Ureter (tissue), 1 donor: ENCODE results near the gene CKM. TPM values are rescaled to one million over a fixed set of nuclear protein-coding genes. Genes with fewer than 3 reads are reported as not detected.

Source experiments
- total RNA-seq: library from RNA; stranded (reverse); gene quantifications from one replicate; pipeline ENCODE4 v1.2.4, GENCODE V29; 2023
- donor health status: DM: yes; HTN: yes; CAD: no.

The CKM gene
- total RNA-seq, 1 donor from 2014 or later = 2.8 TPM

Other genes starting within 250 kb of the CKM start
- 5.1 TPM for gene ZNF296, start 246.4 kb downstream of the CKM start, total RNA-seq
- 19.9 TPM for gene GEMIN7, start 243.6 kb downstream of the CKM start, total RNA-seq
- gene PPP1R37, start 229.7 kb downstream of the CKM start, total RNA-seq = 89.3 TPM
- gene NKPD1, start 161.9 kb downstream of the CKM start, total RNA-seq = 0.60 TPM
- 37.7 TPM for gene TRAPPC6A, start 144.6 kb downstream of the CKM start, total RNA-seq
- 15.0 TPM for gene BLOC1S3, start 144.1 kb downstream of the CKM start, total RNA-seq
- gene EXOC3L2, start 77.5 kb downstream of the CKM start, total RNA-seq = 7.2 TPM
- gene MARK4, start 71.6 kb downstream of the CKM start, total RNA-seq = 32.0 TPM
- 1.3 TPM for gene KLC3, start 17.9 kb upstream of the CKM start, total RNA-seq
- gene ERCC2, start 47.7 kb upstream of the CKM start, total RNA-seq = 26.1 TPM
- gene PPP1R13L, start 82.2 kb upstream of the CKM start, total RNA-seq = 108 TPM
- gene POLR1G, start 83.8 kb upstream of the CKM start, total RNA-seq = 6.9 TPM
- gene ERCC1, start 101.0 kb upstream of the CKM start, total RNA-seq = 78.3 TPM
- 1.5 TPM for gene FOSB, start 145.1 kb upstream of the CKM start, total RNA-seq
- gene RTN2, start 174.2 kb upstream of the CKM start, total RNA-seq = 5.8 TPM
- 1.4 TPM for gene PPM1N, start 175.6 kb upstream of the CKM start, total RNA-seq
- 90.1 TPM for gene VASP, start 184.6 kb upstream of the CKM start, total RNA-seq